Raji (cell line): ENCODE data around the gene STXBP3.

Experiments used
- POLR2A ChIP-seq: IDR thresholded peaks from 2 replicates; pipeline ENCODE4 v1.6.1; 2011; ENCODE audit warnings: low read depth, low read length, control low read depth; ENCODE audit not compliant: insufficient read depth

Gene STXBP3

GRCh38 chr1:108816049-108816893 lies 69.8 kb downstream of the STXBP3 start:
- no peak for TF ChIP-seq POLR2A

GRCh38 chr1:108817016-108817415 lies 70.5 kb downstream of the STXBP3 start:
- no peak for TF ChIP-seq POLR2A

- TF ChIP-seq POLR2A = no peak
Measured at GRCh38 chr1:108817811-108818210, 71.3 kb downstream of the STXBP3 start.

- no peak for TF ChIP-seq POLR2A
Measured at GRCh38 chr1:108819878-108820277, 73.4 kb downstream of the STXBP3 start.

- TF ChIP-seq POLR2A = no peak
Measured at GRCh38 chr1:108823632-108824031, 77.2 kb downstream of the STXBP3 start.

GRCh38 chr1:108824051-108824450 lies 77.6 kb downstream of the STXBP3 start:
- TF ChIP-seq POLR2A = no peak

- no peak for TF ChIP-seq POLR2A
Measured at GRCh38 chr1:108826081-108826635, 79.7 kb downstream of the STXBP3 start.

GRCh38 chr1:108828074-108828961 lies 81.8 kb downstream of the STXBP3 start:
- no peak for TF ChIP-seq POLR2A

GRCh38 chr1:108829498-108829916 lies 83.0 kb downstream of the STXBP3 start:
- no peak for TF ChIP-seq POLR2A

- no peak for TF ChIP-seq POLR2A
Measured at GRCh38 chr1:108830119-108831008, 83.9 kb downstream of the STXBP3 start.

GRCh38 chr1:108831225-108831624 lies 84.8 kb downstream of the STXBP3 start:
- TF ChIP-seq POLR2A = no peak

- TF ChIP-seq POLR2A = no peak
Measured at GRCh38 chr1:108832929-108833328, 86.5 kb downstream of the STXBP3 start.

GRCh38 chr1:108841703-108842102 lies 95.2 kb downstream of the STXBP3 start:
- TF ChIP-seq POLR2A = no peak

- no peak for TF ChIP-seq POLR2A
Measured at GRCh38 chr1:108842525-108843181, 96.2 kb downstream of the STXBP3 start.

- TF ChIP-seq POLR2A = no peak
Measured at GRCh38 chr1:108843390-108844137, 97.1 kb downstream of the STXBP3 start.
